Adipose tissue (tissue), 3 donors: Measurements from ENCODE around the gene CDC25C. TPM values are rescaled to one million over a fixed set of nuclear protein-coding genes. Genes with fewer than 3 reads are reported as not detected.

ENCODE experiments used
- H3K27ac ChIP-seq: one replicate; pipeline ENCODE4 v1.5.1; 2013; ENCODE audit warnings: low read depth, low read length
- WGBS, 3 donors: extraction: QIAGEN DNeasy Blood & Tissue Kit; methylation state at CpG; one replicate each; pipeline ENCODE4 v1.1.7; 2013; 5-methylcytosine and 5-hydroxymethylcytosine counted together
- polyA plus RNA-seq, 3 donors: library from polyadenylated mRNA; stranded (reverse); fragments of 200-250 nt; gene quantifications; one replicate each; pipeline ENCODE4 v1.2.3, GENCODE V29; 2013
- donor health status: healthy with polysubstance abuse.
- donor health status: Bipolar disorder and iron deficiency.
- donor health status: healthy.

CDC25C gene
- polyA plus RNA-seq, 3 donors, result 0.03 to 1.2 (median 0.07) TPM

DNA sequence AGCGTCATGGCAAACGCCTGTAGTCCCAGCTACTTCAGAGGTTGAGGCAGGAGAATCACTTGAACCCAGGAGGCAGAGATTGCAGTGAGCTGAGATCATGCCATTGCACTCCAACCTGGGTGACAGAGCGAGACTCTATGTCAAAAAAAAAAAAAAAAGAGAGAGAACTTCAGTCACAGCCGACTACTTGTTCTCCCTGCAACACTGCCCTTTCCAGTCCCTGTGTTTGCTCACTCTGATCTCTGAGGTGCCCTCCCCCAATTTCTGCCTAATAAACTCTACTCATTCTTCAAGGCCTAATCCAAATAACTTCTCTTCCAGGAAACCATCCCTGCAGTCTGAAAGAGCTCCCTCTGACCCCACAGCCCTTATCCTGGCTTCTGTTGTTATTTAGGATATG is 85.3 kb downstream of the CDC25C start:
- no peak overlapping the region for H3K27ac ChIP-seq
- 80 to 85% (median 82%) methylated on average over 4 of the region's 4 CpGs for WGBS, 3 donors

DNA sequence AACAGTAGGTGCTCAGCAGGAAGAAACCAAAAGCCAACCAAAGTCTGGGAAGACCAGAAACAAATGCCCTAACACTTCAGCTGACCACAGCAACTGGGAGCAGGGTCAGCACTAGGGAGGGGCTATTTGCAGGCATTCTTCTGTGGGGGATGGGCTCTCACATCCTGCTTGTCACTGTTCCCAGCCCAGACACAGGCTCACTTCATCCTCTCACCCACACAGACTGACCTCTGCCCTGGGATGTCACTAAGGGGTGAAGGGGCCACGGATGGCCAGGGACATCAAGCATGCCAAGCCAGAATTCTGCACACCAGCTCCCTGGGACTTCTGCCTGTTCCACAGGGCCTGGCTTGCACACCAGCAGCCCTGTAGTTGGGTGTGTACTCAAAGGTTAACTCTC is 85.9 kb downstream of the CDC25C start:
- WGBS, 3 donors, result 42 to 53% (median 48%) methylated on average over 1 of the region's 1 CpG
- H3K27ac ChIP-seq, result no peak overlapping the region

DNA sequence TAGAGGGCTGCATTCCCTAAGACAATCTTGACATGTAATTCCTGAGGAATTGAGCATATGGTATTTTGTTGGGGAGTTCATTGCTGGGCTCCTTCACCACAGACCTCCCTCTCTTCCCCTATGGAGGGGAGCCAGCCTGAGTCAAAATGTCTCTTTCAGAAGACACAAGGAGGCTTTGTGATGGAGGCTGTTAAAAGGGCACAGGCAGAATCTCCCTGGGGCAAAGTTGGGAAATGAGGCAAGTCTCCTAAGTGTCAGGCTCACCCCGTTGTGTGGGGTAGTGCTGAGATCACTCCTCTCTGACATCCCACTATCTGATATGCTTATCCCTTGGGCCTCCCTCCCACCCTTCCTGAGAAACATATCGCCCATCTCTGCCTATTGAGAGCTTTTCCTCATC is 87.8 kb downstream of the CDC25C start:
- no peak overlapping the region for H3K27ac ChIP-seq
- WGBS, 3 donors, result 48 to 74% (median 70%) methylated on average over 2 of the region's 2 CpGs

DNA sequence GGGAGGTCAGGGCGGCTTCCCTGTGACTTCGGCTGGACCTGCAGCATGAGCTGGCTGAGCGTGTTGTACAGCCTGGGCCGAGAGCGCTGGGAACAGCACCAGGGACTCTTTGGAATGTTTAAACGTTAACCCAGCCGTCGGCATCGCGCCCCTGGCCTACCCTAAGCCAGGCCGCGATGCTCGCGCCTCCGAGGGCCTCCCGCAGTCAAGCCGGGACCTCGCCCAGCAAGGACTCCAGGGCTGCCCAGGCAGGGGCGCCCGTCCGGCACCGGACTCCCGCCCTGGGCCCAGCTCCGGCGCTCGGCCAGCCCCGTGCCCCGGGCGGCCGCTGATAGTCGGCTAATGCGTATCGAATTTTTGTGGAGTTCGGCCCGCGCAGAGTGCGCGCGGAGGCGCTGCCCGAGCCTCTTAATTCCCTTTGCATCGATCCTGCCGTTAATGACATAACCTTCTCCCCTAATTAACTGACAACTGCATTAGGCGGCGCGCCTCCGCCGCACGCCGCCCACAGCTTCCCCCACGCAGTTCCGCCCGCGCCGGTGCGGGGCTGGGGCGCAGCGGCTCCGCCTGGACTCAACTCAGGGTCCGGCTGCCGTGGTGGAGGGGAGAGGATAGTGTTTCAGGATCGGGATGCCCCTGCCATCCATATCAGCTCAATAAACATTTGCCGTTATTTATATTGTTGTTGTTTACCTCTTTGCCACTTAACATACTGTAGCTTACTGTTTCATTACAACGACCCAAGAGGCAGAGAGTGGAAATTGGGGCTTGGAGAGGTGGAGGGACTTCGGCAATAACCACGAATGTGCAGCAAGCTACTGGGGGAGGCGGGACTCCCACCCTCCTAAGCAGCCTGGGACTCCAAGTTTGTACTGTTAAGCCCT is 89.7 kb downstream of the CDC25C start:
- WGBS, 3 donors, result 4 to 7% (median 4%) methylated on average over 63 to 67 of the region's 67 CpGs
- H3K27ac ChIP-seq, result no peak overlapping the region

DNA sequence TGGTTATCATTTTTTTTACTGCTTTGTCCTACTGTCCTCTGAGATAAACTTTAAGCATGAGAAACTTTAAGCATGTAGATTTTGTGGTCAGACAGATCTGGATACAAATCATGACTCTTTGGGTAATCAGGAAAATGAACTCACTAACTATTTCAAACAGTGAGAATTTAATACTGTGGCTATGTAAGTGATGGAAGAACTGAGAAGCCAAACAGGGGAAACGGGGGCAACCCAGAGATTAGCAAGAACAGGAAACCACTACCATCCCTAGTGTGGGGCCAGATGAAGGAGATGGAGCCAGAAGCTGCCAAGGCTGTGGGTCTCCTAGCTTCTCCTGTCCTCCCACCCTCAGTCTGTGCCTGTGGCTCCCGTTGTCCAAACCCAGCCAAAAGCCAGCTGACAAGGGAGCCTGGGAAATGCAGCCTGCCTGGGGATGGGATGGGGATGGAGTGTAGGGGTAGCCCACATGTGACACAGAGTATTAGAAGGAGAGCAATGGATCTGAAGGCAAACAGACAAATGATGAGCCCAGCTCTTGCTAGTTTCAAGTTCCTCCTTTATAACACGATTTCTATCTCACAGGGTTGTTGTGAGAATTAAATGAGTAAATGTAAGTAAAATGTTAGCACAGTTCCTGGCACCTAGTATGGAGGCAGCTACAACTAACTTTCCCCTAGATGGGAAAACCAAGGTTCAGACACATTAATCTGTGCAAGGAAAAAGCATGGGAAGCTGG is 90.8 kb downstream of the CDC25C start:
- H3K27ac ChIP-seq, result no peak overlapping the region
- 44 to 79% (median 48%) methylated on average over 3 of the region's 3 CpGs for WGBS, 3 donors

DNA sequence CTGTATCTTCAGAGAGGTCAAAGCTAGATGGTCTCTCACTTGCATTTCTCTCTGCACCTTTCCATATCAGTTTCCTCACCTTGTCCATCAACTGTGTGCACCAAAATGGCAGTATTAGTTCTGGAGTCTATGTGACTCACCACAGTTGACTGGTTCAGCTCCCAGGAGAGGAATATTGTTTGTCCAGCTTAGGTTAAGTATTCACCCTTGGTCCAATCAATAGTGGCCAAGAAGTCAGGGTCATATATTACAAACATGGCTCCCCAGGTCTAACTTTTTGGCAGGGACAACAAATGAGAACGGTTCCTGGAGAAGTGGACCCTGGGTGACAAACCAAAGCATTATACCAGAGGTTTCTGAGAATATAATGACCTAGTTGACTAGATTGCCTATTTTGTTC is 93.6 kb downstream of the CDC25C start:
- 56 to 96% (median 92%) methylated on average over 1 of the region's 1 CpG for WGBS, 3 donors
- no peak overlapping the region for H3K27ac ChIP-seq

Other genes starting within 250 kb of the CDC25C start
- not detected for gene WNT8A, start 247.8 kb downstream of the CDC25C start, polyA plus RNA-seq
- 1 to 10 TPM; 1.2 to 3.0 (median 2.0) TPM for gene NME5, start 192.4 kb downstream of the CDC25C start, polyA plus RNA-seq
- 10 to 100 TPM; 17.8 to 27.7 (median 21.8) TPM for gene BRD8, start 153.2 kb downstream of the CDC25C start, polyA plus RNA-seq
- under 1 TPM; 0.11 to 0.18 (median 0.16) TPM for gene KIF20A, start 152.7 kb downstream of the CDC25C start, polyA plus RNA-seq
- gene CDC23, start 118.5 kb downstream of the CDC25C start, polyA plus RNA-seq, result 10 to 100 TPM in 2 of 3 donors, 1 to 10 TPM in 1; 6.0 to 12.4 (median 12.3) TPM
- gene GFRA3, start 57.2 kb downstream of the CDC25C start, polyA plus RNA-seq, result under 1 TPM; 0.28 to 0.90 (median 0.56) TPM
- 10 to 100 TPM; 12.4 to 25.9 (median 15.5) TPM for gene FAM53C, start 6.5 kb upstream of the CDC25C start, polyA plus RNA-seq
- gene KDM3B, start 20.9 kb upstream of the CDC25C start, polyA plus RNA-seq, result 10 to 100 TPM; 14.2 to 26.7 (median 22.9) TPM
- 1 to 10 TPM; 1.4 to 8.2 (median 2.0) TPM for gene REEP2, start 107.3 kb upstream of the CDC25C start, polyA plus RNA-seq
- gene EGR1, start 133.7 kb upstream of the CDC25C start, polyA plus RNA-seq, result 100 to 1,000 TPM in 2 of 3 donors, 10 to 100 TPM in 1; 52.2 to 804 (median 703) TPM
- 100 to 1,000 TPM in 1 of 3 donors, 10 to 100 TPM in 2; 25.5 to 108 (median 96.0) TPM for gene ETF1, start 211.4 kb upstream of the CDC25C start, polyA plus RNA-seq
- 100 to 1,000 TPM in 1 of 3 donors, 10 to 100 TPM in 2; 73.6 to 177 (median 94.5) TPM for gene HSPA9, start 243.6 kb upstream of the CDC25C start, polyA plus RNA-seq